H1 (cell line): Measurements from ENCODE around the gene ARHGAP10. TPM values are rescaled to one million over a fixed set of nuclear protein-coding genes. Genes with fewer than 3 reads are reported as not detected.

Experiments
- CTCF ChIA-PET: fragments of 300-600 bp; sonication (Branson Sonifier 250); formaldehyde crosslinking; loops from one replicate; lab custom pipeline; 2021; ENCODE audit not compliant: partially characterized antibody; lab: Charles Lee
- POLR2A ChIA-PET: fragments of 300-600 bp; sonication (Branson Sonifier 250); formaldehyde crosslinking; loops from one replicate; lab custom pipeline; 2021; ENCODE audit warnings: inconsistent platforms; ENCODE audit not compliant: partially characterized antibody; lab: Charles Lee
- DNase-seq, 2 experiments: peaks; one replicate each; pipeline versions ENCODE4 v3.0.0 to v3.0.0-alpha.2; 2010 to 2022; ENCODE audit warnings: low spot score in 2 of 2, low read depth in 1 of 2, mixed read lengths in 1 of 2
- FAIRE-seq: peaks from 2 replicates; lab custom pipeline; 2011; peaks lifted over from hg19 to GRCh38; lab: Jason Lieb, UNC
- H2AFZ ChIP-seq: 2 replicates; pipeline ENCODE4 v1.8.1; 2012; ENCODE audit warnings: low read length, inconsistent platforms
- H2AK5ac ChIP-seq: 2 replicates; pipeline ENCODE4 v1.6.1; 2013; ENCODE audit warnings: low read depth, low read length
- H2BK120ac ChIP-seq: replicated peaks from 2 replicates; pipeline ENCODE3; 2013; ENCODE audit warnings: low read depth, low read length, inconsistent platforms
- H2BK12ac ChIP-seq: 2 replicates; pipeline ENCODE4 v1.6.1; 2013; ENCODE audit warnings: low read depth, low read length
- H2BK15ac ChIP-seq: 2 replicates; pipeline ENCODE4 v1.6.1; 2013; ENCODE audit warnings: low read length
- H2BK20ac ChIP-seq: 2 replicates; pipeline ENCODE4 v1.6.1; 2013; ENCODE audit warnings: low read length
- H2BK5ac ChIP-seq: 2 replicates; pipeline ENCODE4 v1.6.1; 2013; ENCODE audit warnings: low read depth, low read length
- H3K14ac ChIP-seq: 2 replicates; pipeline ENCODE4 v1.6.1; 2013; ENCODE audit warnings: inconsistent platforms; ENCODE audit not compliant: insufficient read length
- H3K18ac ChIP-seq: 2 replicates; pipeline ENCODE4 v1.6.1; 2013; ENCODE audit warnings: low read length; ENCODE audit errors: extremely low read depth
- H3K23ac ChIP-seq: 2 replicates; pipeline ENCODE4 v1.6.1; 2013; ENCODE audit warnings: inconsistent platforms; ENCODE audit not compliant: insufficient read length
- H3K23me2 ChIP-seq: 2 replicates; pipeline ENCODE4 v1.6.1; 2013; ENCODE audit warnings: low read depth, low read length
- H3K27ac ChIP-seq: 2 replicates; pipeline ENCODE4 v1.6.1; 2011; ENCODE audit warnings: low read depth, low read length, inconsistent platforms
- H3K27me3 ChIP-seq, 4 experiments: replicated peaks in 1 of 4; 1 replicate in 1 of 4; 2 replicates in 3 of 4; pipeline versions ENCODE4 v1.6.1 to v1.8.1; 2011 to 2013; ENCODE audit warnings: low read length in 3 of 4, mild to moderate bottlenecking in 3 of 4, inconsistent platforms in 2 of 4, mixed read lengths in 2 of 4, moderate library complexity in 1 of 4; ENCODE audit not compliant: control insufficient read depth in 3 of 4, insufficient read depth in 3 of 4; ENCODE audit errors: extremely low read depth in 1 of 4
- H3K36me3 ChIP-seq, 4 experiments: 2 replicates each; pipeline versions ENCODE4 v1.6.1 to v1.8.1; 2011 to 2013; ENCODE audit warnings: mild to moderate bottlenecking in 4 of 4, low read length in 3 of 4, moderate library complexity in 2 of 4, control low read depth in 1 of 4, inconsistent platforms in 1 of 4; ENCODE audit not compliant: insufficient read depth in 4 of 4, control insufficient read depth in 2 of 4
- H3K4ac ChIP-seq: replicated peaks from 2 replicates; pipeline ENCODE3; 2013; ENCODE audit warnings: low read length, low read depth, mixed read lengths, inconsistent platforms; ENCODE audit not compliant: insufficient read length
- H3K4me1 ChIP-seq, 4 experiments: replicated peaks in 1 of 4; 1 replicate in 1 of 4; 2 replicates in 3 of 4; pipeline versions ENCODE4 v1.6.1 to v1.8.1; 2011 to 2013; ENCODE audit warnings: low read length in 3 of 4, inconsistent platforms in 2 of 4, mixed read lengths in 1 of 4; ENCODE audit not compliant: insufficient read depth in 4 of 4, control insufficient read depth in 3 of 4
- H3K4me2 ChIP-seq, 2 experiments: 2 replicates each; pipeline versions ENCODE4 v1.6.1 to v1.8.1; 2011 to 2013; ENCODE audit warnings: low read depth in 2 of 2, low read length in 2 of 2, control low read depth in 1 of 2, inconsistent platforms in 1 of 2, mild to moderate bottlenecking in 1 of 2; ENCODE audit not compliant: insufficient read depth in 1 of 2
- H3K4me3 ChIP-seq, 4 experiments: fragments of 200-600, 300-600 bp in 1 of 4; sonication (generic), shearing (Covaris generic), sonication (Bioruptor Twin) in 1 of 4; 2 replicates each; pipeline versions ENCODE4 v1.5.1 to v1.8.1; 2011 to 2016; ENCODE audit warnings: low read length in 4 of 4, low read depth in 3 of 4, control low read depth in 2 of 4, inconsistent platforms in 2 of 4, mild to moderate bottlenecking in 2 of 4, mixed read lengths in 1 of 4, moderate library complexity in 1 of 4; ENCODE audit not compliant: insufficient read depth in 2 of 4; ENCODE audit errors: extremely low read depth in 1 of 4
- H3K56ac ChIP-seq: replicated peaks from 2 replicates; pipeline ENCODE3; 2013; ENCODE audit warnings: low read depth, mild to moderate bottlenecking, mixed read lengths, low read length, inconsistent platforms; ENCODE audit not compliant: insufficient read length
- H3K79me1 ChIP-seq: 2 replicates; pipeline ENCODE4 v1.6.1; 2013; ENCODE audit warnings: low read depth, low read length, control low read depth
- H3K79me2 ChIP-seq, 2 experiments: 2 replicates each; pipeline versions ENCODE4 v1.6.1 to v1.8.1; 2012 to 2013; ENCODE audit warnings: low read length in 2 of 2, mild to moderate bottlenecking in 2 of 2, inconsistent platforms in 1 of 2; ENCODE audit not compliant: insufficient read depth in 2 of 2, control insufficient read depth in 1 of 2
- H3K9ac ChIP-seq, 4 experiments: replicated peaks in 1 of 4; 1 replicate in 1 of 4; 2 replicates in 3 of 4; pipeline versions ENCODE4 v1.6.1 to v1.8.1; 2011 to 2013; ENCODE audit warnings: low read depth in 3 of 4, low read length in 3 of 4, control low read depth in 2 of 4, mild to moderate bottlenecking in 2 of 4, moderate library complexity in 2 of 4, inconsistent platforms in 1 of 4; ENCODE audit errors: extremely low read depth in 1 of 4
- H3K9me3 ChIP-seq, 2 experiments: 2 replicates each; pipeline versions ENCODE4 v1.6.1 to v1.8.1; 2012 to 2013; ENCODE audit warnings: mild to moderate bottlenecking in 2 of 2, moderate library complexity in 2 of 2, control low read depth in 1 of 2, inconsistent platforms in 1 of 2, low read depth in 1 of 2, low read length in 1 of 2, mixed read lengths in 1 of 2; ENCODE audit not compliant: insufficient read depth in 2 of 2
- H4K20me1 ChIP-seq, 2 experiments: replicated peaks in 1 of 2; 2 replicates each; pipeline versions ENCODE3 to v1.8.1; 2011 to 2013; ENCODE audit warnings: inconsistent platforms in 2 of 2, low read length in 2 of 2, mild to moderate bottlenecking in 1 of 2; ENCODE audit not compliant: insufficient read depth in 2 of 2, control insufficient read depth in 1 of 2
- H4K5ac ChIP-seq: 2 replicates; pipeline ENCODE4 v1.6.1; 2013; ENCODE audit warnings: low read length, low read depth, mixed read lengths, inconsistent platforms; ENCODE audit not compliant: insufficient read length
- H4K8ac ChIP-seq: 2 replicates; pipeline ENCODE4 v1.8.0; 2013; ENCODE audit warnings: mild to moderate bottlenecking, moderate library complexity, low read length, inconsistent platforms; ENCODE audit not compliant: insufficient read depth; ENCODE audit errors: extremely low read depth
- H4K91ac ChIP-seq: replicated peaks from 2 replicates; pipeline ENCODE3; 2013; ENCODE audit warnings: low read length, mixed read lengths, inconsistent platforms; ENCODE audit not compliant: insufficient read length
- CEBPB ChIP-seq: IDR thresholded peaks from 2 replicates; pipeline ENCODE4 v1.6.1; 2012; ENCODE audit warnings: low read depth, low read length
- CTBP2 ChIP-seq: IDR thresholded peaks from 2 replicates; pipeline ENCODE4 v1.7.0; 2011; ENCODE audit warnings: borderline replicate concordance, mild to moderate bottlenecking, moderate library complexity, mixed read lengths, low read length; ENCODE audit not compliant: insufficient read depth, insufficient read length
- EGR1 ChIP-seq: IDR thresholded peaks from 2 replicates; pipeline ENCODE4 v1.6.1; 2011; ENCODE audit warnings: low read depth, low read length, borderline replicate concordance
- JUN ChIP-seq: IDR thresholded peaks from 2 replicates; pipeline ENCODE4 v1.6.1; 2011; ENCODE audit warnings: low read depth, mild to moderate bottlenecking, improper control_type of control experiment, low read length
- KDM1A ChIP-seq: fragments of 200-600, 300-600 bp; sonication (generic); IDR thresholded peaks from 2 replicates; pipeline ENCODE4 v1.7.1; 2016; ENCODE audit warnings: mild to moderate bottlenecking, low read length, borderline replicate concordance
- MAFK ChIP-seq: IDR thresholded peaks from 2 replicates; pipeline ENCODE4 v1.6.1; 2012; ENCODE audit warnings: low read depth, mild to moderate bottlenecking, improper control_type of control experiment, low read length
- POLR2A ChIP-seq, 2 experiments: IDR thresholded peaks; 1 replicate in 1 of 2; 2 replicates in 1 of 2; pipeline ENCODE4 v1.6.1; 2011; ENCODE audit warnings: low read depth in 2 of 2, low read length in 2 of 2, mild to moderate bottlenecking in 2 of 2; ENCODE audit errors: control extremely low read depth in 1 of 2
- SP2 ChIP-seq: IDR thresholded peaks from 2 replicates; pipeline ENCODE4 v1.6.1; 2012; ENCODE audit warnings: mild to moderate bottlenecking, low read length, inconsistent platforms
- WGBS, 2 experiments: shearing (Covaris generic) in 1 of 2; methylation state at CpG; one replicate each; pipeline versions ENCODE4 v1.1.6 to v1.1.7; 2013 to 2015; ENCODE audit warnings: low lambda C conversion rate in 2 of 2, mixed read lengths in 2 of 2, inconsistent platforms in 1 of 2, low coverage in 1 of 2, missing lambda C conversion rate in 1 of 2; ENCODE audit not compliant: insufficient replicate concordance in 2 of 2, insufficient coverage in 1 of 2, insufficient read length in 1 of 2; ENCODE audit errors: extremely low coverage in 1 of 2, missing lambda C conversion rate in 1 of 2; 5-methylcytosine and 5-hydroxymethylcytosine counted together
- polyA plus RNA-seq, 7 experiments: library from polyadenylated mRNA; depleted of rRNA in 3 of 7; stranded (reverse) in 5 of 7; unstranded in 2 of 7; fragments of >200 nt in 5 of 7; fragments of 200-250 nt in 2 of 7; gene quantifications; 1 replicate in 5 of 7; 2 replicates in 1 of 7; 4 replicates in 1 of 7; pipeline versions ENCODE4 v1.2.1 to v1.2.3, GENCODE V29; 2011 to 2013; ENCODE audit warnings: missing spikeins in 2 of 7, mixed read lengths in 2 of 7
- total RNA-seq: library from RNA; stranded (reverse); fragmentation: NEBNext Ultra II Directional; extraction: Animal tissue kit (Norgen Biotek cat#: 25700); gene quantifications from 2 replicates; pipeline ENCODE4 v1.2.1, GENCODE V29; 2021

ARHGAP10 gene
- total and polyA plus RNA-seq, 2 of the 8 experiments (the other 6 are each of a cell fraction or from before 2014, with no cell fraction given) = 3.7 to 6.1 TPM

GRCh38 chr4:147785129-147785528 is 53.2 kb downstream of the ARHGAP10 start:
- no peak overlapping the region for H3K56ac ChIP-seq
- no peak overlapping the region for H3K4me2 ChIP-seq
- H3K79me1 ChIP-seq = no peaks in the 10 kb centered on the region; the same call in 1 of the 2 replicates
- no peaks in the 10 kb centered on the region for H4K20me1 ChIP-seq
- no peak overlapping the region for H4K5ac ChIP-seq
- ChIA-PET CTCF (interaction anchor here (1.2 to 1.7 kb wide), 2 partner anchors 76 to 82 kb away, joined by 3 to 7 read pairs; no protein-coding TSS in a partner anchor), POLR2A (interaction anchor here (1.4 kb wide), 1 partner anchor 15 kb away, joined by 4 read pairs; no protein-coding TSS in a partner anchor)
- no peak overlapping the region for H3K4me3 ChIP-seq
- no peaks in the 10 kb centered on the region for H3K36me3 ChIP-seq
- no peak overlapping the region for H2BK20ac ChIP-seq
- H4K8ac ChIP-seq = no peak overlapping the region
- no peak overlapping the region for H3K9ac ChIP-seq
- no peak overlapping the region for H3K14ac ChIP-seq
- WGBS, 2 experiments = 83% methylated on average over 2 of the region's 2 CpGs; no CpG with 5 or more reads in 1 of the 2 experiments
- no peaks in the 10 kb centered on the region for H3K79me2 ChIP-seq
- no peak overlapping the region for H3K27ac ChIP-seq
- no peaks in the 10 kb centered on the region for H3K27me3 ChIP-seq
- no peak overlapping the region for H4K91ac ChIP-seq
- no peak overlapping the region for H2BK5ac ChIP-seq
- H3K4ac ChIP-seq = no peak overlapping the region
- H2AFZ ChIP-seq = no peak overlapping the region
- H2AK5ac ChIP-seq = no peak overlapping the region
- H2BK120ac ChIP-seq = no peak overlapping the region
- H2BK15ac ChIP-seq = no peak overlapping the region
- no peak overlapping the region for H3K18ac ChIP-seq
- no peak for FAIRE-seq
- TF ChIP-seq CEBPB (no peak), KDM1A (no peak), JUN (no peak), EGR1 (no peak), POLR2A (IDR thresholded peaks at IDR 0.05; ENCODE audit: control extremely low read depth in 1 of 2, low read depth in 2 of 2, low read length in 2 of 2) (no peak), MAFK (no peak), CTBP2 (no peak), SP2 (no peak)
- TF ChIP-seq, all 59 proteins: peak for 0
- H3K23me2 ChIP-seq = no peaks in the 10 kb centered on the region
- peaks cover 0 to 2% (median 0%) of the 10 kb centered on the region in 4 experiments; a peak in 1 of 7 replicates for H3K4me1 ChIP-seq
- no peak overlapping the region for H2BK12ac ChIP-seq
- no peaks in the 10 kb centered on the region for H3K9me3 ChIP-seq
- DNase-seq = no peak
- no peak overlapping the region for H3K23ac ChIP-seq
